ENCODE measurements around the gene GINS1.

- TF ChIP-seq, protein P1, sequence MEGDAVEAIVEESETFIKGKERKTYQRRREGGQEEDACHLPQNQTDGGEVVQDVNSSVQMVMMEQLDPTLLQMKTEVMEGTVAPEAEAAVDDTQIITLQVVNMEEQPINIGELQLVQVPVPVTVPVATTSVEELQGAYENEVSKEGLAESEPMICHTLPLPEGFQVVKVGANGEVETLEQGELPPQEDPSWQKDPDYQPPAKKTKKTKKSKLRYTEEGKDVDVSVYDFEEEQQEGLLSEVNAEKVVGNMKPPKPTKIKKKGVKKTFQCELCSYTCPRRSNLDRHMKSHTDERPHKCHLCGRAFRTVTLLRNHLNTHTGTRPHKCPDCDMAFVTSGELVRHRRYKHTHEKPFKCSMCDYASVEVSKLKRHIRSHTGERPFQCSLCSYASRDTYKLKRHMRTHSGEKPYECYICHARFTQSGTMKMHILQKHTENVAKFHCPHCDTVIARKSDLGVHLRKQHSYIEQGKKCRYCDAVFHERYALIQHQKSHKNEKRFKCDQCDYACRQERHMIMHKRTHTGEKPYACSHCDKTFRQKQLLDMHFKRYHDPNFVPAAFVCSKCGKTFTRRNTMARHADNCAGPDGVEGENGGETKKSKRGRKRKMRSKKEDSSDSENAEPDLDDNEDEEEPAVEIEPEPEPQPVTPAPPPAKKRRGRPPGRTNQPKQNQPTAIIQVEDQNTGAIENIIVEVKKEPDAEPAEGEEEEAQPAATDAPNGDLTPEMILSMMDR (IDR thresholded peaks at IDR 0.05; ENCODE audit: low read depth, low read length, missing input control), result no peak
- TF ChIP-seq TAF1 (conservative IDR thresholded peaks at IDR 0.05) (no peak), SP1 (IDR thresholded peaks at IDR 0.05) (no peak), RAD21 (IDR thresholded peaks at IDR 0.05) (no peak), MAX (IDR thresholded peaks at IDR 0.05) (no peak), REST (IDR thresholded peaks at IDR 0.05) (no peak), YY1 (IDR thresholded peaks at IDR 0.05) (no peak), HNF4A (conservative IDR thresholded peaks at IDR 0.05) (no peak), FOXA1 (IDR thresholded peaks at IDR 0.05) (no peak)
Measured at GRCh38 chr20:25364180-25364788, 43.2 kb upstream of the GINS1 start.
